GM12878 (cell line): ENCODE data around the gene BRICD5. TPM values are rescaled to one million over a fixed set of nuclear protein-coding genes. Genes with fewer than 3 reads are reported as not detected.

Source experiments
- ATAC-seq: fragments of 200-7000 bp; cut with Tn5 transposase; 3 replicates; pipeline ENCODE4 v1.9.1; 2020; ENCODE audit warnings: mild to moderate bottlenecking, moderate library complexity
- BruUV-seq: library from RNA; stranded (reverse); fragments of 400-500 nt; replicated peaks from 2 replicates; lab custom pipeline; 2021; lab: Mats Ljungman, UMichigan
- CTCF ChIA-PET: fragments of 300-600 bp; sonication (Branson Sonifier 250); formaldehyde crosslinking; extraction: SDS; loops from one replicate; lab custom pipeline; 2021; ENCODE audit warnings: inconsistent platforms; lab: Yijun Ruan, JAX
- POLR2A ChIA-PET: fragments of 350-600 bp; formaldehyde crosslinking; extraction: SDS; loops from one replicate; lab custom pipeline; 2021; ENCODE audit warnings: inconsistent platforms; lab: Charles Lee
- RAD21 ChIA-PET: fragments of 300-600 bp; sonication (Branson Sonifier 250); formaldehyde crosslinking; loops from one replicate; lab custom pipeline; 2023; ENCODE audit warnings: antibody characterized with exemption; ENCODE audit not compliant: unreplicated experiment; lab: Charles Lee
- SMC1A ChIA-PET: fragments of 300-600 bp; sonication (Branson Sonifier 250); formaldehyde crosslinking; loops from one replicate; lab custom pipeline; 2023; ENCODE audit not compliant: unreplicated experiment, uncharacterized antibody; lab: Charles Lee
- DNase-seq: peaks from one replicate; pipeline ENCODE4 v3.0.0-alpha.2; 2011; ENCODE audit warnings: low read depth, low spot score
- FAIRE-seq: peaks from 3 replicates; lab custom pipeline; 2011; peaks lifted over from hg19 to GRCh38; lab: Jason Lieb, UNC
- H2AFZ ChIP-seq: 2 replicates; pipeline ENCODE4 v1.6.0; 2011; ENCODE audit warnings: low read depth, low read length, control low read depth; ENCODE audit not compliant: control insufficient read depth
- H3K27ac ChIP-seq: 2 replicates; pipeline ENCODE4 v1.5.1; 2011; ENCODE audit warnings: control low read depth; ENCODE audit not compliant: control insufficient read depth, insufficient read depth
- H3K27me3 ChIP-seq, 2 experiments: replicated peaks in 1 of 2; 2 replicates each; pipeline versions ENCODE4 v1.6.0 to v1.6.1; 2011; ENCODE audit warnings: low read length in 1 of 2; ENCODE audit not compliant: control insufficient read depth in 2 of 2, insufficient read depth in 2 of 2
- H3K36me3 ChIP-seq, 2 experiments: 2 replicates each; pipeline ENCODE4 v1.5.1; 2011; ENCODE audit warnings: low read length in 1 of 2; ENCODE audit not compliant: control insufficient read depth in 2 of 2, insufficient read depth in 2 of 2
- H3K4me1 ChIP-seq: 2 replicates; pipeline ENCODE4 v1.6.1; 2011; ENCODE audit warnings: mild to moderate bottlenecking, low read length, moderate library complexity, mixed read lengths; ENCODE audit not compliant: control insufficient read depth, insufficient read depth
- H3K4me2 ChIP-seq: 2 replicates; pipeline ENCODE4 v1.6.0; 2011; ENCODE audit warnings: control low read depth; ENCODE audit not compliant: control insufficient read depth, insufficient read depth
- H3K4me3 ChIP-seq: fragments of 200-600 bp; sonication (generic); 2 replicates; pipeline ENCODE4 v1.5.1; 2016
- H3K79me2 ChIP-seq: 2 replicates; pipeline ENCODE4 v1.6.0; 2011; ENCODE audit warnings: low read length; ENCODE audit not compliant: control insufficient read depth, insufficient read depth
- H3K9ac ChIP-seq: 2 replicates; pipeline ENCODE4 v1.8.0; 2011; ENCODE audit warnings: low read length, control low read depth, mixed read lengths; ENCODE audit not compliant: control insufficient read depth, insufficient read depth
- H3K9me3 ChIP-seq: replicated peaks from 3 replicates; pipeline ENCODE4 v1.5.1; 2011; ENCODE audit warnings: mild to moderate bottlenecking, low read length; ENCODE audit not compliant: control insufficient read depth, insufficient read depth
- H4K20me1 ChIP-seq: 2 replicates; pipeline ENCODE4 v1.6.0; 2011; ENCODE audit not compliant: control insufficient read depth, insufficient read depth
- BCL11A ChIP-seq: IDR thresholded peaks from 2 replicates; pipeline ENCODE4 v1.6.1; 2011; ENCODE audit warnings: low read depth, low read length
- CEBPB ChIP-seq, 2 experiments: fragments of 150-350 bp in 1 of 2; IDR thresholded peaks; 2 replicates each; pipeline ENCODE4 v1.6.1; 2012 to 2014; ENCODE audit warnings: low read depth in 2 of 2, low read length in 2 of 2, borderline replicate concordance in 1 of 2, inconsistent platforms in 1 of 2
- CREB1 ChIP-seq: IDR thresholded peaks from 2 replicates; pipeline ENCODE4 v1.6.1; 2012; ENCODE audit warnings: low read depth, mild to moderate bottlenecking, inconsistent platforms
- DPF2 ChIP-seq: fragments of 450-650 bp; IDR thresholded peaks from 2 replicates; pipeline ENCODE4 v1.6.1; 2017; ENCODE audit warnings: mild to moderate bottlenecking
- E2F4 ChIP-seq: IDR thresholded peaks from 2 replicates; pipeline ENCODE4 v1.6.1; 2012; ENCODE audit warnings: low read depth, low read length, improper control_type of control experiment
- FOS ChIP-seq: IDR thresholded peaks from 3 replicates; pipeline ENCODE4 v1.6.1; 2011; ENCODE audit warnings: borderline replicate concordance; ENCODE audit not compliant: insufficient read length; ENCODE audit errors: extremely low read depth
- FOXM1 ChIP-seq: IDR thresholded peaks from 2 replicates; pipeline ENCODE4 v1.6.1; 2012; ENCODE audit warnings: low read depth, mild to moderate bottlenecking, inconsistent platforms, low read length, moderate library complexity
- IRF3 ChIP-seq: fragments of 450-650 bp; IDR thresholded peaks from 2 replicates; pipeline ENCODE4 v1.6.1; 2014; ENCODE audit warnings: mild to moderate bottlenecking
- KAT2A ChIP-seq: conservative IDR thresholded peaks from 2 replicates; pipeline ENCODE4 v1.6.1; 2011; ENCODE audit warnings: low read depth, low read length; ENCODE audit not compliant: control insufficient read depth
- NFYA ChIP-seq: IDR thresholded peaks from 2 replicates; pipeline ENCODE4 v1.6.1; 2011; ENCODE audit warnings: low read depth, mild to moderate bottlenecking, low read length, improper control_type of control experiment, borderline replicate concordance
- RUNX3 ChIP-seq: IDR thresholded peaks from 2 replicates; pipeline ENCODE4 v1.6.1; 2012; ENCODE audit warnings: low read length, inconsistent platforms
- STAT1 ChIP-seq: fragments of 450-650 bp; conservative IDR thresholded peaks from 2 replicates; pipeline ENCODE4 v1.6.1; 2014; ENCODE audit warnings: antibody characterized with exemption, mild to moderate bottlenecking
- ZZZ3 ChIP-seq: IDR thresholded peaks from 2 replicates; pipeline ENCODE4 v1.6.1; 2011; ENCODE audit warnings: low read depth; ENCODE audit not compliant: control insufficient read depth, insufficient read length
- WGBS: methylation state at CpG from one replicate; pipeline ENCODE4 v1.1.6; 2016; ENCODE audit warnings: low lambda C conversion rate; ENCODE audit not compliant: insufficient replicate concordance, insufficient coverage; ENCODE audit errors: missing lambda C conversion rate; 5-methylcytosine and 5-hydroxymethylcytosine counted together
- in situ Hi-C: fragments of 300-500 bp; cut with MboI; formaldehyde crosslinking; loops from 9 replicates; pipeline ENCODE4 v1.14.3; 2018; ENCODE audit warnings: mixed read lengths
- intact Hi-C: fragments of 100-400 bp; cut with micrococcal nuclease; formaldehyde crosslinking; loops from one replicate; pipeline ENCODE4 v1.14.2; 2022; ENCODE audit not compliant: unreplicated experiment
- polyA plus RNA-seq, 11 experiments: library from polyadenylated mRNA; depleted of rRNA in 4 of 11; unstranded in 6 of 11; stranded (reverse) in 5 of 11; fragments of >200 nt; fragmentation: Nextera tagmentation in 4 of 11; fragmentation: Illumina TruSeq in 1 of 11; extraction: Ambion mirVana in 4 of 11; extraction: Trizol in 1 of 11; gene quantifications; 1 replicate in 1 of 11; 2 replicates in 10 of 11; pipeline versions ENCODE4 v1.2.1 to v1.2.3, GENCODE V29; 2011 to 2016; ENCODE audit warnings: inconsistent platforms in 2 of 11, missing spikeins in 2 of 11, low read depth in 1 of 11
- total RNA-seq, 4 experiments: library from RNA; depleted of rRNA in 3 of 4; stranded (reverse); fragments of >200 nt in 3 of 4; fragmentation: Illumina TruSeq in 1 of 4; extraction: Trizol in 1 of 4; gene quantifications; 2 replicates each; pipeline versions ENCODE4 v1.2.1 to v1.2.3, GENCODE V29; 2013 to 2021

BRICD5 gene
- total and polyA plus RNA-seq, 10 of the 15 experiments (the other 5 are each of a cell fraction or from before 2014, with no cell fraction given) = 0.58 to 11.6 (median 1.5) TPM; not detected in 1

DNA sequence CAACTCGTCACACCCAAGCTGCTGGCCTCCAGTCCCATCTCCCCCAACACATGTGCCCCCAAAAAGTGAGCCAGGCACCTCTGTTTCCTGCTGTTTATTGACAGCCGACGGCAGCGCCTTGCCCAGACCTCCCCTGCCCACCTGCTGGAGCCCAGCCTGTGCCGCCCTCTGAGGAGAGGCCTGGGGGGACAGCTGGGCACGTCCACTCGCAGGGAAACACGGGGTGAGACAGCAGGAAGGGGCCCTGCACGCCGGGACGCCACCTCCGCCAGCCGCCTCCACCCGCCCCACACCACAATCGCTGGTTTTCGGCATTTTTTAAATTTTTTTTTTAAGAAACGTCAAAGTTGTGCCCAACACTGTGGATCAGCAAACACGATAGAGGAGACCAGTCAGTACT lies 33.6 kb downstream of the BRICD5 start:
- Histone ChIP-seq H3K9ac (no peak overlapping the region), H3K4me1 (no peaks in the 10 kb centered on the region), H3K36me3 (peaks cover 7% of the 10 kb centered on the region in 2 experiments; a peak in 3 of 4 replicates), H4K20me1 (no peaks in the 10 kb centered on the region), H3K4me2 (no peak overlapping the region), H2AFZ (no peak overlapping the region), H3K79me2 (no peaks in the 10 kb centered on the region), H3K27me3 (no peaks in the 10 kb centered on the region), H3K9me3 (no peaks in the 10 kb centered on the region), H3K27ac (no peak overlapping the region), H3K4me3 (no peak overlapping the region)
- DNase-seq (no peak), FAIRE-seq (no peak), ATAC-seq (no peak)
- intact Hi-C loops (no loop called here), in situ Hi-C loops (no loop called here)
- ChIA-PET CTCF (no interaction called here), RAD21 (no interaction called here), SMC1A (no interaction called here), POLR2A (no interaction called here)
- BruUV-seq = no TSS peak
- no peak for TF ChIP-seq RUNX3
- no peak for TF ChIP-seq KAT2A
- TF ChIP-seq CREB1 = no peak
- TF ChIP-seq IRF3 = no peak
- TF ChIP-seq CEBPB (IDR thresholded peaks at IDR 0.05; ENCODE audit: borderline replicate concordance in 1 of 2, low read depth in 2 of 2, low read length in 2 of 2) = no peak
- TF ChIP-seq FOS = no peak
- no peak for TF ChIP-seq NFYA
- no peak for TF ChIP-seq E2F4
- TF ChIP-seq ZZZ3 = no peak
- TF ChIP-seq DPF2 = no peak
- TF ChIP-seq STAT1 = no peak
- no peak for TF ChIP-seq FOXM1
- no peak for TF ChIP-seq BCL11A
- WGBS = 85% methylated on average over 17 of the region's 18 CpGs
